Small intestine (tissue), 7 donors: ENCODE measurements around the gene TMEM151B. TPM values are rescaled to one million over a fixed set of nuclear protein-coding genes. Genes with fewer than 3 reads are reported as not detected.
"Not testable (repeated sequence)": the region's sequence is repeated elsewhere in the genome, so short reads cannot be mapped to it uniquely, and the experiment has no call there.

ENCODE experiments used
- DNase-seq, 2 donors: peaks; one replicate each; pipeline versions ENCODE4 v3.0.0 to v3.0.0-alpha.2; 2013
- FAIRE-seq: peaks from 2 replicates; lab custom pipeline; 2012; peaks lifted over from hg19 to GRCh38; lab: Jason Lieb, UNC
- H3K27ac ChIP-seq, 3 donors: one replicate each; pipeline ENCODE4 v1.5.1; 2013; ENCODE audit warnings: low read length in 2 of 3, mild to moderate bottlenecking in 2 of 3, control low read depth in 1 of 3, inconsistent platforms in 1 of 3, low read depth in 1 of 3, moderate library complexity in 1 of 3
- H3K27me3 ChIP-seq, 3 donors: one replicate each; pipeline ENCODE4 v1.6.1; 2013; ENCODE audit warnings: low read length in 3 of 3, inconsistent platforms in 1 of 3; ENCODE audit not compliant: control insufficient read depth in 3 of 3, insufficient read depth in 3 of 3
- H3K36me3 ChIP-seq, 3 donors: one replicate each; pipeline ENCODE4 v1.6.1; 2013; ENCODE audit warnings: low read length in 3 of 3, inconsistent platforms in 1 of 3, low read depth in 1 of 3, mild to moderate bottlenecking in 1 of 3, moderate library complexity in 1 of 3; ENCODE audit not compliant: control insufficient read depth in 3 of 3, insufficient read depth in 2 of 3
- H3K4me1 ChIP-seq, 3 donors: one replicate each; pipeline ENCODE4 v1.6.1; 2013; ENCODE audit warnings: low read length in 2 of 3, inconsistent platforms in 1 of 3, low read depth in 1 of 3, mild to moderate bottlenecking in 1 of 3, moderate library complexity in 1 of 3; ENCODE audit not compliant: control insufficient read depth in 3 of 3, insufficient read depth in 2 of 3
- H3K4me3 ChIP-seq, 3 donors: one replicate each; pipeline ENCODE4 v1.5.1; 2013; ENCODE audit warnings: low read length in 3 of 3, control low read depth in 1 of 3, inconsistent platforms in 1 of 3, low read depth in 1 of 3, mild to moderate bottlenecking in 1 of 3, moderate library complexity in 1 of 3
- H3K9me3 ChIP-seq, 2 donors: one replicate each; pipeline ENCODE4 v1.6.1; 2013; ENCODE audit warnings: low read depth in 1 of 2, low read length in 1 of 2; ENCODE audit not compliant: control insufficient read depth in 2 of 2, insufficient read depth in 1 of 2
- WGBS, 3 donors: extraction: QIAGEN DNeasy Blood & Tissue Kit; methylation state at CpG; one replicate each; pipeline ENCODE4 v1.1.7; 2013; 5-methylcytosine and 5-hydroxymethylcytosine counted together
- polyA plus RNA-seq, 4 donors: library from polyadenylated mRNA; stranded (reverse) in 3 of 4; unstranded in 1 of 4; fragments of 200-250 nt in 3 of 4; fragments of 120-200 nt in 1 of 4; gene quantifications; one replicate each; pipeline versions ENCODE4 v1.2.1 to v1.2.3, GENCODE V29; 2013
- donor health status: healthy with polysubstance abuse.
- donor health status: control.
- donor health status: control.
- donor health status: Bipolar disorder and iron deficiency.
- donor health status: healthy.

Gene TMEM151B
- polyA plus RNA-seq, 4 donors: 0.96 to 3.1 TPM; not detected in 2

- not testable (repeated sequence) for FAIRE-seq
These were observed 46.9 kb downstream of the TMEM151B start for GRCh38 chr6:44317136-44317631.

GRCh38 chr6:44321210-44321609 lies 51.0 kb downstream of the TMEM151B start:
- FAIRE-seq: no peak

More at GRCh38 chr6:44317136-44317631, 46.9 kb downstream of the TMEM151B start:
- not testable (repeated sequence) for H3K4me3 ChIP-seq, H3K36me3 ChIP-seq, H3K4me1 ChIP-seq, DNase-seq, H3K27ac ChIP-seq, H3K27me3 ChIP-seq, H3K9me3 ChIP-seq
- 57 to 62% (median 61%) methylated on average over 9 of the region's 9 CpGs for WGBS, 3 donors

GRCh38 chr6:44327096-44327495 lies 56.8 kb downstream of the TMEM151B start:
- Histone ChIP-seq H3K4me1 (no peaks in the 10 kb centered on the region), H3K27me3 (peaks cover 0 to 23% (median 5%) of the 10 kb centered on the region in 3 donors), H3K36me3 (no peaks in the 10 kb centered on the region), H3K4me3 (no peak overlapping the region), H3K9me3 (no peaks in the 10 kb centered on the region), H3K27ac (no peak overlapping the region)
- FAIRE-seq: no peak
- no peak for DNase-seq

More at GRCh38 chr6:44321210-44321609, 51.0 kb downstream of the TMEM151B start:
- peaks cover 0 to 5% (median 3%) of the 10 kb centered on the region in 3 donors for H3K27me3 ChIP-seq
- H3K9me3 ChIP-seq: no peaks in the 10 kb centered on the region
- H3K36me3 ChIP-seq: no peaks in the 10 kb centered on the region
- no peaks in the 10 kb centered on the region for H3K4me1 ChIP-seq
- 83 to 88% (median 88%) methylated on average over 3 of the region's 3 CpGs for WGBS, 3 donors
- no peak overlapping the region for H3K4me3 ChIP-seq
- DNase-seq: no peak
- no peak overlapping the region for H3K27ac ChIP-seq

- FAIRE-seq: no peak
- peaks cover 0 to 23% (median 5%) of the 10 kb centered on the region in 3 donors for H3K27me3 ChIP-seq
These were observed 57.5 kb downstream of the TMEM151B start for GRCh38 chr6:44327760-44328159.

GRCh38 chr6:44328203-44328602 lies 58.0 kb downstream of the TMEM151B start:
- WGBS, 3 donors: 26 to 38% (median 30%) methylated on average over 7 of the region's 9 CpGs
- H3K36me3 ChIP-seq, H3K4me1 ChIP-seq, H3K4me3 ChIP-seq, H3K9me3 ChIP-seq, FAIRE-seq, DNase-seq, H3K27ac ChIP-seq: not testable (repeated sequence)
- H3K27me3 ChIP-seq: peaks cover 0 to 23% (median 5%) of the 10 kb centered on the region in 3 donors

More at GRCh38 chr6:44327760-44328159, 57.5 kb downstream of the TMEM151B start:
- H3K27ac ChIP-seq: no peak overlapping the region
- no peaks in the 10 kb centered on the region for H3K36me3 ChIP-seq
- H3K9me3 ChIP-seq: no peaks in the 10 kb centered on the region
- H3K4me1 ChIP-seq: no peaks in the 10 kb centered on the region
- DNase-seq: no peak
- no peak overlapping the region for H3K4me3 ChIP-seq
- 57 to 66% (median 64%) methylated on average over 2 of the region's 2 CpGs for whole genome bisulfite sequencing, 3 donors

GRCh38 chr6:44329858-44330257 lies 59.6 kb downstream of the TMEM151B start:
- no peaks in the 10 kb centered on the region for H3K9me3 ChIP-seq
- H3K27me3 ChIP-seq: peaks cover 0 to 23% (median 5%) of the 10 kb centered on the region in 3 donors
- no peak for FAIRE-seq
- H3K27ac ChIP-seq: no peak overlapping the region
- H3K36me3 ChIP-seq: no peaks in the 10 kb centered on the region
- no peak for DNase-seq
- no peak overlapping the region for H3K4me3 ChIP-seq
- H3K4me1 ChIP-seq: no peaks in the 10 kb centered on the region
- WGBS, 3 donors: 60 to 68% (median 64%) methylated on average over 5 of the region's 5 CpGs

- WGBS, 3 donors: 60 to 66% (median 65%) methylated on average over 7 of the region's 7 CpGs
- no peak overlapping the region for H3K4me3 ChIP-seq
- H3K9me3 ChIP-seq: no peaks in the 10 kb centered on the region
- H3K27me3 ChIP-seq: peaks cover 0 to 20% (median 3%) of the 10 kb centered on the region in 3 donors
- H3K36me3 ChIP-seq: no peaks in the 10 kb centered on the region
- no peak for DNase-seq
- FAIRE-seq: no peak
- H3K4me1 ChIP-seq: no peaks in the 10 kb centered on the region
- H3K27ac ChIP-seq: no peak overlapping the region
These were observed 62.3 kb downstream of the TMEM151B start for GRCh38 chr6:44332585-44332984.

GRCh38 chr6:44333273-44333919 lies 63.1 kb downstream of the TMEM151B start:
- no peak overlapping the region for H3K4me3 ChIP-seq
- no peaks in the 10 kb centered on the region for H3K4me1 ChIP-seq
- WGBS, 3 donors: 69 to 79% (median 73%) methylated on average over 11 of the region's 11 CpGs
- no peaks in the 10 kb centered on the region for H3K36me3 ChIP-seq
- DNase-seq (no peak), FAIRE-seq (no peak)
- no peak overlapping the region for H3K27ac ChIP-seq
- H3K27me3 ChIP-seq: peaks cover 0 to 14% (median 3%) of the 10 kb centered on the region in 3 donors
- no peaks in the 10 kb centered on the region for H3K9me3 ChIP-seq
